HG02623 (cell line): ENCODE results near the gene TMEM217.
"Not testable (repeated sequence)": the region's sequence is repeated elsewhere in the genome, so short reads cannot be mapped to it uniquely, and the experiment has no call there.

Experiments used
- ATAC-seq: cut with Tn5 transposase; IDR thresholded peaks from one replicate; pipeline ENCODE4 v1.9.1; 2021; ENCODE audit warnings: moderate library complexity; ENCODE audit not compliant: unreplicated experiment

The TMEM217 gene

DNA sequence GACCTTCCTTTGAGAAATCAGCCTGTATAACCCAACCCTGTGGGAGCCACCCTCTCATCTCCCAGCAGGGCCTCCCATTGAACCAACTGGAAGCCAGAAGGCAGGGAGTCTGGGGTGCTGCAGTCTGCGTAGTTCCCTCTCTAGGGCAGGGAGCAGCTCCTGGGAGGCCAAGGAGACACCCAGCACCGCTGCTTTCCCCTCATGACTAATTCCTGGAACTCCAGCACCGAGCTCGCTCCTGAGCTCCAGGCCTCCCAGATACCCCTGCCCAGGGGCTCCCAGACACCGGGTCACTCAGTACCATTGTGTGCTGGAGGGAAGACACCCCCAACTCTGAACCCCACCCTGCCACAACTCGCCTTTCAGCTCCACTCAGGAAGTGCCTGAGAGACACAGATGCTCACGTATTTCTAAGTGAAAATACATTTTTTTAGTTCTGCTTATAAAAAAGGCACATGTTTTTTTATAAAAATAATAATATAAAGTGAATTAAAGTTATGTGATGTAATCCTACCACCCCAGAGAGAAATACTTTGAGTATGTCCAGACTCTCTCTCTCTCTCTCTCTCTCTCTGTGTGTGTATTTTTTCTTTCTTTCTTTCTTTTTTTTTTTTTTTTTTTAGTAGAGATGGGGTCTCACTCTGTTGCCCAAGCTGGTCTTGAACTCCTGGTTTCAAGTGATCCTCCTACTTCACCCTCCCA is 70.5 kb downstream of the TMEM217 start:
- no peak for ATAC-seq

DNA sequence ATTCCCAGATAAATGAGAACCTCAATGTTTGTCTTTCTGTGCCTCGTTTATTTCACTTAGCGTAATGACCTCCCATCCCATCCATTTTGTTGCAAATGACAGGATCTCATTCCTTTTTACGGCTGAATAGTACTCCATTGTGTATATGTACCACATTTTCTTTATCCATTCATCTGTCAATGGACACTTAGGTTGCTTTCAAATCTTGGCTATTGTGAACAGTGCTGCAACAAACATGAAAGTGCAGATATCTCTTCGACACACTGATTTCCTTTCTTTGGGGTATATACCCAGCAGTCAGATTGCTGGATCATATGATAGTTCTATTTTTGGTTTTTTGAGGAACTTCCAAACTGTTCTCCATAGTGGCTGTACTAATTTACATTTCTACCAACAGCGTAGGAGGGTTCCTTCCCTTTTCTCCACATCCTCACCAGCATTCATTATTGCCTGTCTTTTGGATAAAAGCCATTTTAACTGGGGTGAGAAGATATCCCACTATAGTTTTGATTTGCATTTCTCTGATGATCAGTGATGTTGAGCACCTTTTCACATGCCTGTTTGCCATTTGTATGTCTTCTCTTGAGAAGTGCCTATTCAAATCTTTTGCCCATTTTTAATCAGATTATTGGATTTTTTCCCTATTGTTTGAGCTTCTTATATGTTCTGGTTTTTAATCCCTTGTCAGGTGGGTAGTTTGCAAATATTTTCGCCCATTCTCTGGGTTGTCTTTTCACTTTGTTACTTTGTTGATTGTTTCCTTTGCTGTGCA is 71.8 kb downstream of the TMEM217 start:
- not testable (repeated sequence) for ATAC-seq

DNA sequence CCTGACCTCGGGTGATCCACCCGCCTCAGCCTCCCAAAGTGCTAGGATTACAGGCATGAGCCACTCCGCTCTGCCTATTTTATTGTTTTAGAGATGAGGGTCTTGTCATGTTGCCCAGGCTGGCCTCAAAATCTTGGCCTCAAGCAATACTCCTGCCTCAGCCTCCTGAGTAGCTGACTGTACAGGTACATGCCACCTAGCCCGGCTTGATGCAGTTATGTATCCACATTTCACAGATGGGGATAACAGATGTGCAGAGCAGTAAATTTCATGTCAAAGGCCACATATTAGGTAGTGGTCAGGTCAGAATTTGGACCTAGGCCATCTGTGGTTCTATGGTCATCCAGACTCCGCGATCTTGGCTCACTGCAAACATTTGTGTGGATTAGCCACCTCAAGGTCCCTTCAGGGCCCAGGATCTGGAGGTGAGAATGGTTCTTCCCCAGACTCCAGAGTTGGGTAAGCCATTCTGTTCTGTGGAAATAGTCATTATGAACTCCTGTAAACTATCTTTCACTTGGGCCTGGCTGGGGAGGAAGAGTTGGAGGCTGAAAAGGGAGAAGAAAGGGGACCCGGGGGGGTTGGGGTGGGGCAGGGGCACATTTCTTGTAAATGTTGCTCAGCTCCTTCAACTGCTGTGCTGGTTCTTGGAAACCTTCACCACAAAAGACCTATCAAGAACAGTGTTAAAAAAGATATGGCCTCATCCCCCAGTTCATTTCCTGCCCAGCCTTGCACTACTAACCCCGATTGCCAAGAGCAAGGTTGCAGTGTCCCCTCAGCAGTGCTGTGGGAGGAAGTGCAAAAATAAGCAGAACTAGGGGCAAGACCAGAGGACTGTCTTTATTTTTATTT is 75.0 kb downstream of the TMEM217 start:
- no peak for ATAC-seq

- ATAC-seq, result not testable (repeated sequence)
These were observed 77.3 kb downstream of the TMEM217 start for GRCh38 chr6:37180610-37181009.

- no peak for ATAC-seq
These were observed 77.9 kb downstream of the TMEM217 start for GRCh38 chr6:37180075-37180474.

DNA sequence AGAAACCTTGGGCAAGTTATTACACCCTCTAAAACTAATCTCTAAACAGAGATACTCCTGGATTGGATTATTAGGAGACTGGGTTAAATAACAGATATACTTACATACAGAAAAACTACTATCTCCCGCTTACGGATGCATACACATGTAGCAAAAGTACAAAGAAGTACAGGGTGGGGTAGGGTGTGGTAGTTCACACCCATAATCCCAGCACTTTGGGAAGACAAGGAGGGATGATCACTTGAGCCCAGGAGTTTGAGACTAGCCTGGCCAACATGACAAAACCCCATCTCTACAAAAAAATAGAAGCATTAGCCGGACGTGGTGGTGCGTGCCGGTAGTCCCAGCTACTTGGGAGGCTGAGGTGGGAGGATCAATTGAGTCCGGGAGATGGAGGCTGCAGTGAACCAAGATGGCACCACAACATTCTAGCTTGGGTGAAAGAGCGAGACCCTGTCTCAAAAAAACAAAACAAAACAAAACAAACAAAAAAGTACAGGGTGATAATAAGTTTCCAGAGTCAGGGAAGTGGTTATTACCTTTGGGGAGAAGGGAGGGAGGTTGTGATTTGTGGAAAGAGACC is 79.9 kb downstream of the TMEM217 start:
- no peak for ATAC-seq

DNA sequence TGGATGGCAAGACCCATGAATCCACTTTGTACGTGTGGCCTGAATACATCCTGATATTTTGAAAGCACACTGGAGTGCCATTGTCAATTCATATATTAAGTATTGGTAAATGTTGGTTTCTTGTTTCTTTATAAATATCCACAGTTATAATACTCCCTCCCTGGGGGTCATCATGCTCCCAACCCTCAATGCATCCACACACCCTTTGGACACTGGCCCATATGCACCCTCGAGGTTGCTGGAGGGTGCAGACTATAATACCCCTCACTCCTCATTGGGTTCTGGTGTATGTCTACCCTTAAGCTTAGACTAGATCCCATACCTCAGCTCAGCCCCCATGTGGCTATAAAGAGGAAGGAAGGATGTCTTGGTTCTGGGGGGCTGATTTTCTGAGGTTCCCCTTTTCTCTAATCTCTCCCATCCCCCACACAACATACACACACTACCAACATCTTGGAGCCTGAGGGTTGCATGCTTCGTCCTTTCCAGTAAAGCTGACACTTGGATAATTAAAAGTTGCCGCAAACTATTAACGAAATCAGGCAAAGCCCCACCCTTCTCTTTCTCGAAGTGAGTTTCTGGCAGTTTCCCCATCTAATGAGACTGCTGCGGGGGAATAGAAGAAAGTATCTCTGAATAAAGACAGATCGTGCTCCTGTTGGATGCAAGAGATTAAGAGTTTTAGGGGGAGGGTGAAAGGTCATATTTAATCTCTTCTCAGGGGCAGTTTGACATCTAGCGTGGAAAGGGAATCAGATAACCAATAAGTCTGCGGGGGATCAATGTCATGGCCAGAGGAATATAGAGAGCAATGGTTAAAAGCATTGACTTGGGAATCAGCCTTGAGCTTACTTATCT is 80.6 kb downstream of the TMEM217 start:
- no peak for ATAC-seq

GRCh38 chr6:37176268-37177076 is 81.5 kb downstream of the TMEM217 start:
- no peak for ATAC-seq

DNA sequence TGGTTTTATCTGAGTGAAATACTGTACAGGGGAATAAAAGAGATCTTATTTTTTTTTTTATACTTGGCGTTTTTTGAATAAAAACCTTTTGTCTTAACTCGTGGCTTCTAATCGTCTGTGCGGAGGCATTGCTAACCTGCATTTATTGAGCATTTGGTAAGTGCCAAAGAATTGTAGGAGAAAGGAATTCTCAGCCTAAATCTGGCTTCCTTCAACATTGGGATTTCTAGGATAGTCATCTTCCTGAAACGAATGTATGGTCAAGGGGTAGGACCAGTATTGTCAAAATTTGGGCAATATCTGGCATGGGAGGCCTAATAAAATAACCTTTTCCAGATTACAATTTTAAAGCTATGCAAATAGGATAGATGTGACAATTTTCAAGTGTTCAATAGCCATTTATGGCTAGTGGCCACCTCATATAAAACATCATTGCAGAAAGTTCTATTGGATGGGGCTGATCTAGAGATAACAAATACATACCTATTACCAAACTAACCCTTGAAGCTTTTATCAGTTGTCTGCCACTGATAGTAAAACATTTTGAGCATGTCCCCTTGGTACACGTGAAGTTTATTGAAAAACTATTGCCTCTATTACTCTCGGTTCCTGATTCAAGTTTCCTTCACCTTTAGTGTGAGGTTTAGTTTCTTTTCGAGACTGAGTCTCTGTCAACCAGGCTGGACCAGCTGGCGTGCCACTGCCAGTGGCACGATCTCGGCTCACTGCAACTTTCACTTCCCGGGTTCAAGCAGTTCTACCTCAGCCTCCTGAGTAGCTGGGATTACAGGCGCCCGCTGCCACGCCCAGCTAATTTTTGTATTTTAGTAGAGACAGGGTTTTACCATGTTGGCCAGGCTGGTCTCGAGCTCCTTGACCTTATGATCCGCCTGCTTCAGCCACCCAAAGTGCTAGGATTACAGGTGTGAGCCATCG is 82.3 kb downstream of the TMEM217 start:
- ATAC-seq, result no peak

- no peak for ATAC-seq
These were observed 83.2 kb downstream of the TMEM217 start for GRCh38 chr6:37174515-37175331.

DNA sequence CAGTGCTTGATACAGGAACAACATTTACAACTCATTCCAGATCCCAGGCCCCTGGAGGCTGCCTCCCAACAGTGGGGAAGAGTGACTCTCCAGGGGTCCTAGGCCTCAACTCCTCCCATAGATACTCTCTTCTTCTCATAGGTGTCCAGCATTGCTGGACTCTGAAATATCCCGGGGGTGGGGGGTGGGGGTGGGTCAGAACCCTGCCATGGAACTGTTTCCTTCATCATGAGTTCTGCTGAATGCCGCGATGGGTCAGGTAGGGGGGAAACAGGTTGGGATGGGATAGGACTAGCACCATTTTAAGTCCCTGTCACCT is 83.8 kb downstream of the TMEM217 start:
- no peak for ATAC-seq

GRCh38 chr6:37173493-37174195 is 84.3 kb downstream of the TMEM217 start:
- ATAC-seq, result no peak

DNA sequence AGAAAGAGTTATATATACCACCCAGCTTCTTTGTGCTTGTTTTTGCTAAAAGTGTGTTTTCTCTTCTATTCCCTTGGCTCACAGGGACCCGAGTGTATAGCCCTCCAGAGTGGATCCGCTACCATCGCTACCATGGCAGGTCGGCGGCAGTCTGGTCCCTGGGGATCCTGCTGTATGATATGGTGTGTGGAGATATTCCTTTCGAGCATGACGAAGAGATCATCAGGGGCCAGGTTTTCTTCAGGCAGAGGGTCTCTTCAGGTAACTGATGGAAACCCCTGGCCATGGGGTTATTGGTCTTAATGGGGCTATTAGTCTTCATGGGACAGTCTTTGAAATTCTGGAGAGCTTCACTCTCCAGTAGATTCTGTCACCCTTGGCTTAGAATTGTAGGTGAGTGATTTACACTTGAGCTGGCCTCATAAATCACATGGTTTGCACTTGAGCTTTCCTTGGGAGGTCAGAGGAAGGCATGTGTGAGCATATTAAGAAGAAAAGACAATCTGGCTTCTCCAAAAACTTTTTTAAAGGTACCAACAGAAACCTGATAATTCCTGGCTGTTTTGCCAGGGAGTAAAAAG is 84.9 kb downstream of the TMEM217 start:
- ATAC-seq, result no peak

DNA sequence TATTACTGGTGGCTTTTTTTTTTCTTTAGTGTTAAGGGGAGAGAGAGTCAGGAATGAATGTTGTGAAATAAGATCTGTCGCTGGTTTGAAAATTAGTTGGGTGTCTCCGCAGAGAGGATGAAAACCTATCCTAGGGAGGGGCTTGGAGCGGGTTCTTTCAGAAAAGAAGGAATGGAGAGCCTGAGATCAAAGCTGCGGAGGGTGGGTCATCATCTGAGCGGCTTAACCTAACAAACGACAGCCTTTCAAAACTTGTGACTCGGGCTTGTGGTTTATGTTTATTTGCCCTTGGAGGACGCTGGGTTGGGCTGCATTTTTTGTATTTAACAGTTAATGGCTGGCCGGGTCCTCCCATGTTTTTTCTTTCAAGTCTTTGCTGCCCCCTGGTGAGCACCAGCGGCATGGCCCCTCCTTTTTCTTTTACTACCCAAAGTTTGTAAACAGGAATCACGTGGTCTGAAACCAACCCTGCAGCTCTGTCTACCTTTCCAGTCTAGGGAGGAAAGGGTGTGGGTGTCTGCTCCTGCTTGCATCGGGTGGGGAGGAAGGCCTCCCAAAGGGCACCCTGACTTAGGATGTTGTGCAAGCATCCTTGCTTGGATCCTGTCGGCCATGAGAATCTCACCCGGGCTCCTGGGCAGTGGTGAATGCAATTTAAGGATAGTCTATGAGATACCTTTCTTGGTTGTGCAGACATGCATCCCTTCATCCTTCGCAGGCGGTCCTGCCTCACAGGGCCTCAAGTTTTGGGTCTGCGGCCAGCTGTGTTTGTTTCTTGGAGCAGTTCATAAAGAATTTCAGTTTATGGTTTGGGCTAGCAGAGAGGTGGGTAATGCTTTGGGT is 85.8 kb downstream of the TMEM217 start:
- no peak for ATAC-seq

GRCh38 chr6:37171201-37171969 is 86.6 kb downstream of the TMEM217 start:
- ATAC-seq, result no peak
